HepG2 (cell line): ENCODE data around the gene SLC6A5. TPM values are rescaled to one million over a fixed set of nuclear protein-coding genes. Genes with fewer than 3 reads are reported as not detected.

ENCODE experiments used
- ATAC-seq: fragments of 200-7000 bp; cut with Tn5 transposase; 3 replicates; pipeline ENCODE4 v1.9.1; 2020; ENCODE audit warnings: mild to moderate bottlenecking, moderate library complexity
- BruUV-seq: library from RNA; stranded (reverse); fragments of 400-500 nt; replicated peaks from 2 replicates; lab custom pipeline; 2021; lab: Mats Ljungman, UMichigan
- CTCF ChIA-PET: fragments of 300-600 bp; formaldehyde crosslinking; extraction: SDS; loops from one replicate; lab custom pipeline; 2021; ENCODE audit warnings: low total read pairs, inconsistent platforms, low intra/inter-chr PET ratio; lab: Yijun Ruan, JAX
- POLR2A ChIA-PET: fragments of 350-600 bp; sonication (Branson Sonifier 250); formaldehyde crosslinking; loops from one replicate; lab custom pipeline; 2020; ENCODE audit warnings: antibody characterized with exemption, inconsistent platforms; lab: Yijun Ruan, JAX
- DNase-seq: peaks from one replicate; pipeline ENCODE4 v3.0.0-alpha.2; 2015; ENCODE audit warnings: low spot score
- FAIRE-seq: peaks from 3 replicates; lab custom pipeline; 2011; peaks lifted over from hg19 to GRCh38; lab: Jason Lieb, UNC
- H2AFZ ChIP-seq: one replicate; pipeline ENCODE4 v1.6.1; 2011; ENCODE audit warnings: low read length, inconsistent platforms
- H3K27ac ChIP-seq: fragments of 300-600 bp; 3 replicates; pipeline ENCODE4 v1.8.0; 2011; ENCODE audit warnings: mixed run types, mild to moderate bottlenecking, mixed read lengths, low read length, inconsistent platforms; ENCODE audit not compliant: insufficient read depth; ENCODE audit errors: extremely low read length
- H3K27me3 ChIP-seq, 2 experiments: fragments of 200-600 bp in 1 of 2; 2 replicates in 1 of 2; 3 replicates in 1 of 2; pipeline versions ENCODE4 v1.6.0 to v1.8.0; 2011; ENCODE audit warnings: low read length in 2 of 2, mild to moderate bottlenecking in 2 of 2, moderate library complexity in 2 of 2, inconsistent platforms in 1 of 2; ENCODE audit not compliant: insufficient read depth in 2 of 2, control insufficient read depth in 1 of 2
- H3K36me3 ChIP-seq, 2 experiments: fragments of 200-600 bp in 1 of 2; replicated peaks in 1 of 2; 2 replicates in 1 of 2; 3 replicates in 1 of 2; pipeline versions ENCODE4 v1.5.1 to v1.8.0; 2011; ENCODE audit warnings: low read length in 2 of 2, inconsistent platforms in 1 of 2; ENCODE audit not compliant: insufficient read depth in 2 of 2, control insufficient read depth in 1 of 2
- H3K4me1 ChIP-seq: 2 replicates; pipeline ENCODE4 v1.5.1; 2012; ENCODE audit warnings: low read length, inconsistent platforms; ENCODE audit not compliant: insufficient read depth
- H3K4me2 ChIP-seq: 2 replicates; pipeline ENCODE4 v1.6.0; 2011; ENCODE audit warnings: low read depth, low read length, inconsistent platforms
- H3K4me3 ChIP-seq, 3 experiments: fragments of 200-600 bp in 1 of 3; sonication (generic), shearing (Covaris generic) in 1 of 3; replicated peaks in 1 of 3; 2 replicates each; pipeline ENCODE4 v1.5.1; 2011 to 2016; ENCODE audit warnings: low read length in 3 of 3, inconsistent platforms in 2 of 3, low read depth in 2 of 3, mild to moderate bottlenecking in 2 of 3, control low read depth in 1 of 3, mixed read lengths in 1 of 3; ENCODE audit not compliant: insufficient read depth in 1 of 3
- H3K79me2 ChIP-seq: one replicate; pipeline ENCODE4 v1.6.1; 2011; ENCODE audit warnings: low read length, inconsistent platforms; ENCODE audit not compliant: insufficient read depth
- H3K9ac ChIP-seq: 2 replicates; pipeline ENCODE4 v1.6.0; 2011; ENCODE audit warnings: mild to moderate bottlenecking, low read depth, low read length, inconsistent platforms; ENCODE audit not compliant: insufficient read depth
- H3K9me3 ChIP-seq: 2 replicates; pipeline ENCODE4 v1.5.1; 2012; ENCODE audit warnings: mild to moderate bottlenecking, low read length
- H4K20me1 ChIP-seq: 2 replicates; pipeline ENCODE4 v1.6.0; 2011; ENCODE audit warnings: inconsistent platforms, mild to moderate bottlenecking, low read length, moderate library complexity; ENCODE audit not compliant: insufficient read depth
- AHR ChIP-seq: IDR thresholded peaks from 2 replicates; pipeline ENCODE4 v1.6.1; 2018; ENCODE audit warnings: missing genetic modification reagents, missing compliant biosample characterization
- KLF15 ChIP-seq: sonication (generic); formaldehyde crosslinking; IDR thresholded peaks from 2 replicates; pipeline ENCODE4 v1.8.1; 2023; ENCODE audit warnings: borderline replicate concordance, mild to moderate bottlenecking, inconsistent platforms, missing genetic modification reagents, mixed read lengths
- MYC ChIP-seq: sonication (generic); formaldehyde crosslinking; IDR thresholded peaks from 2 replicates; pipeline ENCODE4 v1.9.0; 2021; ENCODE audit warnings: missing genetic modification reagents, borderline replicate concordance
- PITX1 ChIP-seq: sonication (generic); formaldehyde crosslinking; IDR thresholded peaks from 2 replicates; pipeline ENCODE4 v1.5.1; 2020; ENCODE audit warnings: mild to moderate bottlenecking, missing genetic modification reagents
- RFX5 ChIP-seq: IDR thresholded peaks from 2 replicates; pipeline ENCODE4 v1.6.1; 2011; ENCODE audit warnings: low read depth, low read length, improper control_type of control experiment
- ZBTB1 ChIP-seq: sonication (generic); formaldehyde crosslinking; IDR thresholded peaks from 2 replicates; pipeline ENCODE4 v1.4.0; 2020; ENCODE audit warnings: missing genetic modification reagents, borderline replicate concordance
- ZNF569 ChIP-seq: sonication (generic); formaldehyde crosslinking; IDR thresholded peaks from 2 replicates; pipeline ENCODE4 v1.5.0; 2020; ENCODE audit warnings: mild to moderate bottlenecking, missing genetic modification reagents, moderate library complexity, borderline replicate concordance
- ZNF572 ChIP-seq: sonication (generic); formaldehyde crosslinking; IDR thresholded peaks from 2 replicates; pipeline ENCODE4 v1.5.1; 2020; ENCODE audit warnings: mild to moderate bottlenecking, missing genetic modification reagents
- ZNF703 ChIP-seq: sonication (generic); formaldehyde crosslinking; IDR thresholded peaks from 2 replicates; pipeline ENCODE4 v1.5.1; 2020; ENCODE audit warnings: missing genetic modification reagents, mild to moderate bottlenecking, moderate library complexity, borderline replicate concordance
- ZNF710 ChIP-seq: sonication (generic); formaldehyde crosslinking; IDR thresholded peaks from 2 replicates; pipeline ENCODE4 v1.5.0; 2020; ENCODE audit warnings: mild to moderate bottlenecking, missing genetic modification reagents, borderline replicate concordance
- ZSCAN9 ChIP-seq: IDR thresholded peaks from 2 replicates; pipeline ENCODE4 v1.6.1; 2016; ENCODE audit warnings: borderline replicate concordance
- WGBS: methylation state at CpG from one replicate; pipeline ENCODE4 v1.1.6; 2017; ENCODE audit warnings: low lambda C conversion rate; 5-methylcytosine and 5-hydroxymethylcytosine counted together
- in situ Hi-C: cut with HindIII; loops from 2 replicates; pipeline ENCODE4 v1.10.0; 2017; ENCODE audit warnings: low pct_unique_long_range_greater_than_20kb; ENCODE audit not compliant: extremely low pct_ligation_motif_present
- intact Hi-C: fragments of 100-400 bp; cut with micrococcal nuclease; formaldehyde crosslinking; loops from one replicate; pipeline ENCODE4 v1.10.0; 2022; ENCODE audit not compliant: unreplicated experiment
- polyA plus RNA-seq, 8 experiments: library from polyadenylated mRNA; depleted of rRNA in 3 of 8; stranded (reverse) in 7 of 8; unstranded in 1 of 8; fragments of >200 nt; fragmentation: Illumina TruSeq in 4 of 8; extraction: Trizol in 4 of 8; gene quantifications; 2 replicates each; pipeline versions ENCODE4 v1.2.1 to v1.2.3, GENCODE V29; 2011 to 2016; ENCODE audit warnings: low read depth in 4 of 8, missing spikeins in 1 of 8, mixed read lengths in 1 of 8; ENCODE audit not compliant: insufficient read depth in 1 of 8
- total RNA-seq, 5 experiments: library from RNA; depleted of rRNA; stranded (reverse); fragments of >200 nt; fragmentation: Illumina TruSeq; extraction: Trizol; gene quantifications; 2 replicates each; pipeline ENCODE4 v1.2.3, GENCODE V29; 2016; ENCODE audit warnings: low read depth in 1 of 5
- TF ChIP-seq, protein P1 (sequence below): fragments of 450-650 bp; IDR thresholded peaks from 2 replicates; pipeline ENCODE4 v1.6.1; 2016
- TF ChIP-seq, protein P2 (sequence below): sonication (generic); formaldehyde crosslinking; conservative IDR thresholded peaks from 2 replicates; pipeline ENCODE4 v1.4.0; 2020; ENCODE audit warnings: missing genetic modification reagents
- TF ChIP-seq, protein P3 (sequence below): sonication (generic); formaldehyde crosslinking; IDR thresholded peaks from 2 replicates; pipeline ENCODE4 v1.5.1; 2020; ENCODE audit warnings: mild to moderate bottlenecking, missing genetic modification reagents

SLC6A5 gene
- total and polyA plus RNA-seq, 2 of the 13 experiments (the other 11 are each of a cell fraction or from before 2014, with no cell fraction given), result not detected

GRCh38 chr11:20592741-20593140 is 6.7 kb upstream of the SLC6A5 start:
- DNase-seq (no peak), FAIRE-seq (no peak), ATAC-seq (no peak)
- H3K9ac ChIP-seq, result no peak overlapping the region
- CTCF ChIA-PET, result no interaction called here
- intact Hi-C loops, result loop anchor here (5.0 kb wide), 1 partner anchor 195 kb away; no protein-coding TSS in a partner anchor
- H3K27me3 ChIP-seq, result peaks cover 1 to 21% of the 10 kb centered on the region in 2 experiments; a peak in 2 of 5 replicates
- no peak overlapping the region for H3K27ac ChIP-seq
- H3K9me3 ChIP-seq, result no peaks in the 10 kb centered on the region
- no TSS peak for BruUV-seq
- no peak overlapping the region for H3K4me3 ChIP-seq
- H3K79me2 ChIP-seq, result no peaks in the 10 kb centered on the region
- POLR2A ChIA-PET, result no interaction called here
- no peaks in the 10 kb centered on the region for H3K36me3 ChIP-seq
- in situ Hi-C loops, result no loop called here
- WGBS, result 0% methylated on average over 1 of the region's 2 CpGs
- no peak for TF ChIP-seq ZNF703
- TF ChIP-seq RFX5, result no peak
- TF ChIP-seq AHR (CRISPR knock-in tag), result no peak
- TF ChIP-seq, protein P1, sequence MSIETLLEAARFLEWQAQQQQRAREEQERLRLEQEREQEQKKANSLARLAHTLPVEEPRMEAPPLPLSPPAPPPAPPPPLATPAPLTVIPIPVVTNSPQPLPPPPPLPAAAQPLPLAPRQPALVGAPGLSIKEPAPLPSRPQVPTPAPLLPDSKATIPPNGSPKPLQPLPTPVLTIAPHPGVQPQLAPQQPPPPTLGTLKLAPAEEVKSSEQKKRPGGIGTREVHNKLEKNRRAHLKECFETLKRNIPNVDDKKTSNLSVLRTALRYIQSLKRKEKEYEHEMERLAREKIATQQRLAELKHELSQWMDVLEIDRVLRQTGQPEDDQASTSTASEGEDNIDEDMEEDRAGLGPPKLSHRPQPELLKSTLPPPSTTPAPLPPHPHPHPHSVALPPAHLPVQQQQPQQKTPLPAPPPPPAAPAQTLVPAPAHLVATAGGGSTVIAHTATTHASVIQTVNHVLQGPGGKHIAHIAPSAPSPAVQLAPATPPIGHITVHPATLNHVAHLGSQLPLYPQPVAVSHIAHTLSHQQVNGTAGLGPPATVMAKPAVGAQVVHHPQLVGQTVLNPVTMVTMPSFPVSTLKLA, result no peak
- TF ChIP-seq, protein P2, sequence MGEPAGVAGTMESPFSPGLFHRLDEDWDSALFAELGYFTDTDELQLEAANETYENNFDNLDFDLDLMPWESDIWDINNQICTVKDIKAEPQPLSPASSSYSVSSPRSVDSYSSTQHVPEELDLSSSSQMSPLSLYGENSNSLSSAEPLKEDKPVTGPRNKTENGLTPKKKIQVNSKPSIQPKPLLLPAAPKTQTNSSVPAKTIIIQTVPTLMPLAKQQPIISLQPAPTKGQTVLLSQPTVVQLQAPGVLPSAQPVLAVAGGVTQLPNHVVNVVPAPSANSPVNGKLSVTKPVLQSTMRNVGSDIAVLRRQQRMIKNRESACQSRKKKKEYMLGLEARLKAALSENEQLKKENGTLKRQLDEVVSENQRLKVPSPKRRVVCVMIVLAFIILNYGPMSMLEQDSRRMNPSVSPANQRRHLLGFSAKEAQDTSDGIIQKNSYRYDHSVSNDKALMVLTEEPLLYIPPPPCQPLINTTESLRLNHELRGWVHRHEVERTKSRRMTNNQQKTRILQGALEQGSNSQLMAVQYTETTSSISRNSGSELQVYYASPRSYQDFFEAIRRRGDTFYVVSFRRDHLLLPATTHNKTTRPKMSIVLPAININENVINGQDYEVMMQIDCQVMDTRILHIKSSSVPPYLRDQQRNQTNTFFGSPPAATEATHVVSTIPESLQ (CRISPR knock-in tag), result no peak
- TF ChIP-seq ZSCAN9 (CRISPR knock-in tag), result no peak
- no peak for TF ChIP-seq ZBTB1 (CRISPR knock-in tag)
- no peak for TF ChIP-seq ZNF710 (CRISPR knock-in tag)
- no peak for TF ChIP-seq PITX1
- TF ChIP-seq, protein P3, sequence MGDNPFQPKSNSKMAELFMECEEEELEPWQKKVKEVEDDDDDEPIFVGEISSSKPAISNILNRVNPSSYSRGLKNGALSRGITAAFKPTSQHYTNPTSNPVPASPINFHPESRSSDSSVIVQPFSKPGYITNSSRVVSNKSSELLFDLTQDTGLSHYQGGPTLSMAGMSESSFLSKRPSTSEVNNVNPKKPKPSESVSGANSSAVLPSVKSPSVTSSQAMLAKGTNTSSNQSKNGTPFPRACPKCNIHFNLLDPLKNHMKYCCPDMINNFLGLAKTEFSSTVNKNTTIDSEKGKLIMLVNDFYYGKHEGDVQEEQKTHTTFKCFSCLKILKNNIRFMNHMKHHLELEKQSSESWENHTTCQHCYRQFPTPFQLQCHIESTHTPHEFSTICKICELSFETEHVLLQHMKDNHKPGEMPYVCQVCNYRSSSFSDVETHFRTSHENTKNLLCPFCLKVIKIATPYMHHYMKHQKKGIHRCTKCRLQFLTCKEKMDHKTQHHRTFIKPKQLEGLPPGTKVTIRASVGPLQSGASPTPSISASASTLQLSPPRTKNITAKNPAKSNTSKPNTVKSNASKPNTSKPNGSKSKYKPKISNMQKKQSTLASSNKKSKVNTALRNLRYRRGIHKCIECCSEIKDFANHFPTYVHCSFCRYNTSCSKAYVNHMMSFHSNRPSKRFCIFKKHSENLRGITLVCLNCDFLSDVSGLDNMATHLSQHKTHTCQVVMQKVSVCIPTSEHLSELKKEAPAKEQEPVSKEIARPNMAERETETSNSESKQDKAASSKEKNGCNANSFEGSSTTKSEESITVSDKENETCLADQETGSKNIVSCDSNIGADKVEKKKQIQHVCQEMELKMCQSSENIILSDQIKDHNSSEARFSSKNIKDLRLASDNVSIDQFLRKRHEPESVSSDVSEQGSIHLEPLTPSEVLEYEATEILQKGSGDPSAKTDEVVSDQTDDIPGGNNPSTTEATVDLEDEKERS (CRISPR knock-in tag), result no peak
- no peak for TF ChIP-seq ZNF569 (CRISPR knock-in tag)
- TF ChIP-seq MYC (CRISPR knock-in tag), result no peak
- no peak for TF ChIP-seq KLF15 (CRISPR knock-in tag)
- TF ChIP-seq ZNF572, result no peak
- no peak overlapping the region for H2AFZ ChIP-seq
- no peaks in the 10 kb centered on the region for H4K20me1 ChIP-seq
- peaks cover 9% of the 10 kb centered on the region; the same call in 1 of the 2 replicates for H3K4me1 ChIP-seq
- H3K4me2 ChIP-seq, result no peak overlapping the region
